Neuronal stem cell (in vitro differentiated cells): ENCODE data around the gene ACO1.

Source experiments
- DNase-seq: peaks from one replicate; pipeline ENCODE4 v3.0.0-alpha.2; 2013; ENCODE audit warnings: low spot score
- H2AFZ ChIP-seq: one replicate; pipeline ENCODE4 v1.6.1; 2013; ENCODE audit warnings: mild to moderate bottlenecking, low read length, inconsistent platforms
- H2AK5ac ChIP-seq: 2 replicates; pipeline ENCODE4 v1.6.1; 2013; ENCODE audit warnings: low read depth, mild to moderate bottlenecking, inconsistent platforms, low read length, moderate library complexity, mixed read lengths
- H2BK120ac ChIP-seq: 2 replicates; pipeline ENCODE4 v1.6.1; 2013; ENCODE audit warnings: low read depth, mild to moderate bottlenecking, inconsistent platforms, low read length, moderate library complexity, mixed read lengths
- H2BK12ac ChIP-seq: one replicate; pipeline ENCODE4 v1.6.1; 2013; ENCODE audit warnings: low read length, inconsistent platforms
- H2BK15ac ChIP-seq: 2 replicates; pipeline ENCODE4 v1.6.1; 2013; ENCODE audit warnings: mild to moderate bottlenecking, low read length, inconsistent platforms, mixed read lengths
- H2BK5ac ChIP-seq: one replicate; pipeline ENCODE4 v1.6.1; 2013; ENCODE audit warnings: inconsistent platforms, mild to moderate bottlenecking, low read length, moderate library complexity
- H3K14ac ChIP-seq: one replicate; pipeline ENCODE4 v1.6.1; 2013; ENCODE audit warnings: low read length, inconsistent platforms
- H3K18ac ChIP-seq: 2 replicates; pipeline ENCODE4 v1.6.1; 2013; ENCODE audit warnings: low read length, inconsistent platforms
- H3K23ac ChIP-seq: 2 replicates; pipeline ENCODE4 v1.6.1; 2013; ENCODE audit warnings: low read depth, mild to moderate bottlenecking, mixed read lengths, low read length, inconsistent platforms; ENCODE audit not compliant: poor library complexity
- H3K27ac ChIP-seq: replicated peaks from 3 replicates; pipeline ENCODE4 v1.5.1; 2013; ENCODE audit warnings: low read length, inconsistent platforms
- H3K27me3 ChIP-seq, 3 experiments: 2 replicates each; pipeline ENCODE4 v1.6.1; 2013; ENCODE audit warnings: low read length in 3 of 3, mild to moderate bottlenecking in 2 of 3, inconsistent platforms in 1 of 3, low read depth in 1 of 3, mixed read lengths in 1 of 3, moderate library complexity in 1 of 3; ENCODE audit not compliant: control insufficient read depth in 3 of 3, insufficient read depth in 3 of 3
- H3K36me3 ChIP-seq, 2 donors: replicated peaks in 1 of 2; 2 replicates each; pipeline ENCODE4 v1.6.1; 2013; ENCODE audit warnings: low read length in 2 of 2; ENCODE audit not compliant: control insufficient read depth in 2 of 2, insufficient read depth in 2 of 2
- H3K4ac ChIP-seq: 2 replicates; pipeline ENCODE4 v1.6.1; 2013; ENCODE audit warnings: inconsistent platforms, mild to moderate bottlenecking, low read length, moderate library complexity
- H3K4me1 ChIP-seq, 2 donors: 1 replicate in 1 of 2; 2 replicates in 1 of 2; pipeline ENCODE4 v1.6.1; 2013; ENCODE audit warnings: low read length in 2 of 2, low read depth in 1 of 2; ENCODE audit not compliant: control insufficient read depth in 2 of 2, insufficient read depth in 1 of 2
- H3K4me2 ChIP-seq: one replicate; pipeline ENCODE4 v1.6.1; 2013; ENCODE audit warnings: mild to moderate bottlenecking, low read length, inconsistent platforms; ENCODE audit not compliant: insufficient read depth, poor library complexity, severe bottlenecking
- H3K4me3 ChIP-seq, 2 donors: 2 replicates each; pipeline ENCODE4 v1.5.1; 2013; ENCODE audit warnings: low read length in 2 of 2, mild to moderate bottlenecking in 2 of 2, inconsistent platforms in 1 of 2, moderate library complexity in 1 of 2
- H3K79me1 ChIP-seq: one replicate; pipeline ENCODE4 v1.6.1; 2013; ENCODE audit warnings: low read depth, mild to moderate bottlenecking, inconsistent platforms, low read length, moderate library complexity
- H3K9ac ChIP-seq: one replicate; pipeline ENCODE4 v1.6.1; 2013; ENCODE audit warnings: mild to moderate bottlenecking, low read depth, low read length, inconsistent platforms; ENCODE audit not compliant: poor library complexity
- H3K9me3 ChIP-seq, 2 donors: replicated peaks in 1 of 2; 2 replicates each; pipeline versions ENCODE3 to v1.6.1; 2013; ENCODE audit warnings: low read length in 2 of 2, mild to moderate bottlenecking in 2 of 2, inconsistent platforms in 1 of 2, low read depth in 1 of 2, mixed read lengths in 1 of 2, moderate library complexity in 1 of 2; ENCODE audit not compliant: control insufficient read depth in 2 of 2, insufficient read depth in 1 of 2
- H4K8ac ChIP-seq: one replicate; pipeline ENCODE4 v1.6.1; 2013; ENCODE audit warnings: low read depth, mild to moderate bottlenecking, inconsistent platforms, low read length, moderate library complexity
- H4K91ac ChIP-seq: one replicate; pipeline ENCODE4 v1.6.1; 2013; ENCODE audit warnings: low read length, low read depth, mild to moderate bottlenecking, inconsistent platforms; ENCODE audit not compliant: poor library complexity
- WGBS, 2 donors: extraction: QIAGEN DNeasy Blood & Tissue Kit; methylation state at CpG; one replicate each; pipeline ENCODE4 v1.1.7; 2013; ENCODE audit warnings: missing lambda C conversion rate in 2 of 2, mixed read lengths in 1 of 2; ENCODE audit not compliant: insufficient read length in 2 of 2, insufficient replicate concordance in 1 of 2; ENCODE audit errors: extremely low coverage in 2 of 2; 5-methylcytosine and 5-hydroxymethylcytosine counted together

ACO1 gene

DNA sequence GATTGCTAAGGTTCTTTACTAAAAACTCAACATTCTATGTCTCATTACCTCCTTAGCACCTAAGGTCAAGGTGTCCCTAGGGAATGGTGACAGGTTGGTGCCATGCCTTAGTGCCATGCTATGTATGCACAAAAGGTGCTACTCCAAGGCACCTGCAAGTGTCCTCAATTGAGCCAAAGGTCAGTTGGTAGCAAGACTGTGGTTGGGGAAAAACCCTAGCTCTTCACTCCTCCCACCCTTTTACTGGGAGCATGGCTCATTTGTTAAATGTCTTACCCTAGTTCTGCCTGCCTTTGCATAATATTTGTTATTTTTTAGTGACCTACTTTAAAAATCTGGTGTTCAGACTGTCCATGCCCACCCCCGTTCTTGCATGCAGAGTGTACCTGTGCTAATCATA is 17.0 kb downstream of the ACO1 start:
- no peak overlapping the region for H3K18ac ChIP-seq
- H3K23ac ChIP-seq, result no peak overlapping the region
- no peak for DNase-seq
- H3K9ac ChIP-seq, result no peak overlapping the region
- H2AK5ac ChIP-seq, result no peak overlapping the region
- no peak overlapping the region for H2AFZ ChIP-seq
- no peak overlapping the region for H3K27ac ChIP-seq
- no peaks in the 10 kb centered on the region for H3K4me1 ChIP-seq
- H2BK120ac ChIP-seq, result no peak overlapping the region
- H3K14ac ChIP-seq, result no peak overlapping the region
- no CpG with 5 or more reads among the region's 1 CpG for WGBS, 2 donors
- no peak overlapping the region for H2BK5ac ChIP-seq
- peaks cover 3 to 17% of the 10 kb centered on the region in 2 donors for H3K36me3 ChIP-seq
- no peaks in the 10 kb centered on the region for H3K79me1 ChIP-seq
- H4K8ac ChIP-seq, result no peak overlapping the region
- H4K91ac ChIP-seq, result no peak overlapping the region
- H3K27me3 ChIP-seq, result no peaks in the 10 kb centered on the region
- H3K4me3 ChIP-seq, result no peak overlapping the region
- peaks cover 0 to 8% of the 10 kb centered on the region in 2 donors for H3K9me3 ChIP-seq
- H3K4ac ChIP-seq, result no peak overlapping the region
- no peak overlapping the region for H2BK12ac ChIP-seq
- no peak overlapping the region for H3K4me2 ChIP-seq
- no peak overlapping the region for H2BK15ac ChIP-seq

- Histone ChIP-seq H3K27ac (no peak overlapping the region), H2BK120ac (no peak overlapping the region), H3K4me2 (no peak overlapping the region), H3K9me3 (peaks cover 0 to 9% of the 10 kb centered on the region in 2 donors), H2BK12ac (no peak overlapping the region), H3K79me1 (no peaks in the 10 kb centered on the region), H4K91ac (no peak overlapping the region), H3K4ac (no peak overlapping the region), H3K4me1 (no peaks in the 10 kb centered on the region), H3K18ac (no peak overlapping the region), H3K14ac (no peak overlapping the region), H2AK5ac (no peak overlapping the region), H3K4me3 (no peak overlapping the region), H4K8ac (no peak overlapping the region), H3K27me3 (no peaks in the 10 kb centered on the region), H2AFZ (no peak overlapping the region), H2BK5ac (no peak overlapping the region), H2BK15ac (no peak overlapping the region), H3K36me3 (peaks cover 3 to 38% of the 10 kb centered on the region in 2 donors), H3K23ac (no peak overlapping the region), H3K9ac (no peak overlapping the region)
- no CpG with 5 or more reads among the region's 3 CpGs for WGBS, 2 donors
- DNase-seq, result no peak
Measured at GRCh38 chr9:32403567-32404260, 19.3 kb downstream of the ACO1 start.

- Histone ChIP-seq H3K18ac (no peak overlapping the region), H3K79me1 (no peaks in the 10 kb centered on the region), H2BK12ac (no peak overlapping the region), H3K36me3 (peaks cover 3 to 45% of the 10 kb centered on the region in 2 donors), H3K27me3 (no peaks in the 10 kb centered on the region), H3K4me3 (no peak overlapping the region), H4K8ac (no peak overlapping the region), H3K4me2 (no peak overlapping the region), H3K27ac (no peak overlapping the region), H3K9me3 (peaks cover 0 to 9% of the 10 kb centered on the region in 2 donors), H2BK5ac (no peak overlapping the region), H2AK5ac (no peak overlapping the region), H3K4ac (no peak overlapping the region), H3K23ac (no peak overlapping the region), H3K9ac (no peak overlapping the region), H4K91ac (no peak overlapping the region), H2BK120ac (no peak overlapping the region), H2BK15ac (no peak overlapping the region), H3K4me1 (no peaks in the 10 kb centered on the region), H2AFZ (no peak overlapping the region), H3K14ac (no peak overlapping the region)
- WGBS, 2 donors, result no CpG with 5 or more reads among the region's 1 CpG
- DNase-seq, result no peak
Measured at GRCh38 chr9:32404402-32404801, 20.0 kb downstream of the ACO1 start.

GRCh38 chr9:32404856-32405255 is 20.4 kb downstream of the ACO1 start:
- no peak overlapping the region for H4K91ac ChIP-seq
- H4K8ac ChIP-seq, result no peak overlapping the region
- H3K4ac ChIP-seq, result no peak overlapping the region
- H2BK12ac ChIP-seq, result no peak overlapping the region
- H3K14ac ChIP-seq, result no peak overlapping the region
- H3K9me3 ChIP-seq, result peaks cover 0 to 9% of the 10 kb centered on the region in 2 donors
- H3K27ac ChIP-seq, result no peak overlapping the region
- no peak overlapping the region for H3K9ac ChIP-seq
- no peaks in the 10 kb centered on the region for H3K27me3 ChIP-seq
- no peak overlapping the region for H3K18ac ChIP-seq
- H3K79me1 ChIP-seq, result no peaks in the 10 kb centered on the region
- no peak overlapping the region for H3K23ac ChIP-seq
- H2BK15ac ChIP-seq, result no peak overlapping the region
- no peak overlapping the region for H2AK5ac ChIP-seq
- H3K36me3 ChIP-seq, result peaks cover 3 to 50% of the 10 kb centered on the region in 2 donors
- H2BK5ac ChIP-seq, result no peak overlapping the region
- DNase-seq, result no peak
- no CpG with 5 or more reads among the region's 8 CpGs for WGBS, 2 donors
- no peak overlapping the region for H2BK120ac ChIP-seq
- no peak overlapping the region for H3K4me3 ChIP-seq
- H2AFZ ChIP-seq, result no peak overlapping the region
- H3K4me2 ChIP-seq, result no peak overlapping the region
- no peaks in the 10 kb centered on the region for H3K4me1 ChIP-seq
